ENCODE results near the gene DBF4B. TPM values are rescaled to one million over a fixed set of nuclear protein-coding genes. Genes with fewer than 3 reads are reported as not detected.

DBF4B gene
- total RNA-seq (2021) (20.5 and 24.0 TPM in 2 replicates), Bru-seq, nascent RNA (percentile 60 among the genes with signal in this experiment), BruChase-seq, experiment 1, labeled RNA remaining after a 2-hour chase (percentile 59 among the genes with signal in this experiment), BruChase-seq, experiment 2, labeled RNA remaining after a 6-hour chase (percentile 65 among the genes with signal in this experiment)
- long read RNA-seq, partial matches to known transcripts = 3 of 11 reads
- long read RNA-seq, other reads (novel, unspliced or antisense) = 6 of 11 reads

- intact Hi-C loops (cut with micrococcal nuclease; ENCODE audit: unreplicated experiment) = no loop called here
- peak within 1 kb of the TSS; percentile 89 for H3K27ac ChIP-seq (ENCODE audit: low read depth, low read length, poor library complexity, severe bottlenecking)
- no peaks in the 10 kb centered on the region for H3K27me3 ChIP-seq (replicated peaks; ENCODE audit: insufficient read depth, low read depth, low read length, poor library complexity)
- ChIA-PET POLR2A (ENCODE audit: low non-redundant PET) (interaction anchor here (0.6 kb wide), 1 partner anchor 1338 kb away, joined by 3 read pairs; no protein-coding TSS in a partner anchor), CTCF (no interaction called here)
- BruUV-seq (replicated peaks) = no TSS peak
- TF ChIP-seq CTCF (conservative IDR thresholded peaks at IDR 0.05; ENCODE audit: low read depth, low read length) (no peak), EZH2 (IDR thresholded peaks at IDR 0.05; ENCODE audit: borderline replicate concordance, low read depth, low read length, poor library complexity, severe bottlenecking) (no peak)
- H3K4me3 ChIP-seq (ENCODE audit: low read depth, low read length, poor library complexity, severe bottlenecking) = peak within 1 kb of the TSS; percentile 80
- H3K4me1 ChIP-seq (ENCODE audit: insufficient read depth, low read length, poor library complexity, severe bottlenecking) = peaks cover 4% of the 10 kb centered on the region
- peak; percentile 85 for DNase-seq (ENCODE audit: low spot score)
- no peaks in the 10 kb centered on the region for H3K36me3 ChIP-seq (ENCODE audit: insufficient read depth, low read length, poor library complexity, severe bottlenecking)
- H3K9me3 ChIP-seq (ENCODE audit: low read depth, low read length, poor library complexity, severe bottlenecking) = no peaks in the 10 kb centered on the region
Measured at GRCh38 chr17:44708401-44709263, at the start of gene DBF4B. DBF4B (plus strand) TSS chr17:44708665; CDS start chr17:44708821, 156 bp downstream.

GRCh38 chr17:44661835-44662234 lies 46.6 kb upstream of the DBF4B start:
- no TSS peak for BruUV-seq (replicated peaks)
- ChIA-PET CTCF (no interaction called here), POLR2A (ENCODE audit: low non-redundant PET) (no interaction called here)
- H3K4me1 ChIP-seq (ENCODE audit: insufficient read depth, low read length, poor library complexity, severe bottlenecking) = no peaks in the 10 kb centered on the region
- DNase-seq (ENCODE audit: low spot score) = no peak
- no peak for TF ChIP-seq EZH2 (IDR thresholded peaks at IDR 0.05; ENCODE audit: borderline replicate concordance, low read depth, low read length, poor library complexity, severe bottlenecking)
- TF ChIP-seq CTCF (conservative IDR thresholded peaks at IDR 0.05; ENCODE audit: low read depth, low read length) = no peak
- H3K4me3 ChIP-seq (ENCODE audit: low read depth, low read length, poor library complexity, severe bottlenecking) = no peak overlapping the region
- H3K27ac ChIP-seq (ENCODE audit: low read depth, low read length, poor library complexity, severe bottlenecking) = no peak overlapping the region
- intact Hi-C loops (cut with micrococcal nuclease; ENCODE audit: unreplicated experiment) = no loop called here
- no peaks in the 10 kb centered on the region for H3K27me3 ChIP-seq (replicated peaks; ENCODE audit: insufficient read depth, low read depth, low read length, poor library complexity)
- H3K36me3 ChIP-seq (ENCODE audit: insufficient read depth, low read length, poor library complexity, severe bottlenecking) = no peaks in the 10 kb centered on the region
- H3K9me3 ChIP-seq (ENCODE audit: low read depth, low read length, poor library complexity, severe bottlenecking) = no peaks in the 10 kb centered on the region

GRCh38 chr17:44663095-44663494 lies 45.4 kb upstream of the DBF4B start:
- TF ChIP-seq EZH2 (IDR thresholded peaks at IDR 0.05; ENCODE audit: borderline replicate concordance, low read depth, low read length, poor library complexity, severe bottlenecking) = no peak
- no peak for TF ChIP-seq CTCF (conservative IDR thresholded peaks at IDR 0.05; ENCODE audit: low read depth, low read length)
- H3K27ac ChIP-seq (ENCODE audit: low read depth, low read length, poor library complexity, severe bottlenecking) = no peak overlapping the region
- H3K4me3 ChIP-seq (ENCODE audit: low read depth, low read length, poor library complexity, severe bottlenecking) = no peak overlapping the region
- DNase-seq (ENCODE audit: low spot score) = no peak
- ChIA-PET CTCF (no interaction called here), POLR2A (ENCODE audit: low non-redundant PET) (interaction anchor here (0.7 kb wide), 1 partner anchor 26 kb away, joined by 3 read pairs; no protein-coding TSS in a partner anchor)
- BruUV-seq (replicated peaks) = no TSS peak
- no peaks in the 10 kb centered on the region for H3K36me3 ChIP-seq (ENCODE audit: insufficient read depth, low read length, poor library complexity, severe bottlenecking)
- intact Hi-C loops (cut with micrococcal nuclease; ENCODE audit: unreplicated experiment) = no loop called here
- H3K9me3 ChIP-seq (ENCODE audit: low read depth, low read length, poor library complexity, severe bottlenecking) = no peaks in the 10 kb centered on the region
- no peaks in the 10 kb centered on the region for H3K4me1 ChIP-seq (ENCODE audit: insufficient read depth, low read length, poor library complexity, severe bottlenecking)
- H3K27me3 ChIP-seq (replicated peaks; ENCODE audit: insufficient read depth, low read depth, low read length, poor library complexity) = no peaks in the 10 kb centered on the region
